Neural progenitor cell (in vitro differentiated cells): ENCODE results near the gene KLHL25. TPM values are rescaled to one million over a fixed set of nuclear protein-coding genes. Genes with fewer than 3 reads are reported as not detected.

Experiments used
- DNase-seq: peaks from one replicate; pipeline ENCODE4 v3.0.0-alpha.2; 2016; ENCODE audit warnings: low spot score
- H2AFZ ChIP-seq: fragments of 200-600 bp; sonication (generic); replicated peaks from 2 replicates; pipeline ENCODE4 v1.6.1; 2016; ENCODE audit warnings: antibody characterized with exemption
- H3F3A ChIP-seq: fragments of 200-600 bp; sonication (generic); 2 replicates; pipeline ENCODE4 v1.6.1; 2016; ENCODE audit warnings: antibody characterized with exemption, low read depth
- H3K27ac ChIP-seq: fragments of 200-600 bp; sonication (generic); 2 replicates; pipeline ENCODE4 v1.5.1; 2016; ENCODE audit warnings: mild to moderate bottlenecking
- H3K27me3 ChIP-seq: fragments of 200-600 bp; sonication (generic); 2 replicates; pipeline ENCODE4 v1.6.1; 2016; ENCODE audit warnings: mild to moderate bottlenecking, moderate library complexity
- H3K36me3 ChIP-seq: fragments of 200-600 bp; sonication (generic); 2 replicates; pipeline ENCODE4 v1.5.1; 2016
- H3K4me1 ChIP-seq: fragments of 200-600 bp; sonication (generic); 2 replicates; pipeline ENCODE4 v1.6.1; 2016; ENCODE audit warnings: mixed run types
- H3K4me2 ChIP-seq: fragments of 200-600 bp; sonication (generic); 2 replicates; pipeline ENCODE4 v1.6.1; 2016
- H3K4me3 ChIP-seq: fragments of 200-600 bp; sonication (generic); 2 replicates; pipeline ENCODE4 v1.5.1; 2016
- H3K79me2 ChIP-seq: fragments of 200-600 bp; sonication (generic); 2 replicates; pipeline ENCODE4 v1.6.1; 2016; ENCODE audit warnings: low read depth
- H3K9ac ChIP-seq: fragments of 200-600 bp; sonication (generic); 2 replicates; pipeline ENCODE4 v1.6.1; 2016
- H3K9me3 ChIP-seq: fragments of 200-600 bp; sonication (generic); 2 replicates; pipeline ENCODE4 v1.5.1; 2016; ENCODE audit warnings: low read depth
- H4K20me1 ChIP-seq: fragments of 200-600 bp; sonication (generic); 2 replicates; pipeline ENCODE4 v1.6.1; 2016; ENCODE audit warnings: low read depth
- H3K27ac Mint-ChIP-seq: 3 replicates; pipeline ENCODE4 v1.8.0; 2021; ENCODE audit warnings: mixed read lengths
- H3K27me3 Mint-ChIP-seq: 2 replicates; pipeline ENCODE4 v1.8.0; 2022; ENCODE audit warnings: low read depth, mild to moderate bottlenecking, inconsistent platforms, moderate library complexity, mixed read lengths; ENCODE audit not compliant: insufficient read depth
- H3K36me3 Mint-ChIP-seq: 3 replicates; pipeline ENCODE4 v1.8.0; 2021; ENCODE audit warnings: mixed read lengths
- H3K4me1 Mint-ChIP-seq: 3 replicates; pipeline ENCODE4 v1.8.0; 2021; ENCODE audit warnings: mixed read lengths
- H3K4me3 Mint-ChIP-seq: 3 replicates; pipeline ENCODE4 v1.8.0; 2021; ENCODE audit warnings: mild to moderate bottlenecking, moderate library complexity, mixed read lengths
- H3K9me3 Mint-ChIP-seq: 3 replicates; pipeline ENCODE4 v1.8.0; 2020; ENCODE audit warnings: mixed read lengths
- CTCF ChIP-seq: fragments of 200-600 bp; sonication (generic); IDR thresholded peaks from 2 replicates; pipeline ENCODE4 v1.5.1; 2017; ENCODE audit warnings: antibody characterized with exemption, mild to moderate bottlenecking
- EZH2 ChIP-seq: fragments of 200-600 bp; sonication (generic); IDR thresholded peaks from 2 replicates; pipeline ENCODE4 v1.6.1; 2017; ENCODE audit warnings: antibody characterized with exemption, mild to moderate bottlenecking, moderate library complexity
- EZH2phosphoT487 ChIP-seq: fragments of 200-600 bp; sonication (generic); IDR thresholded peaks from 2 replicates; pipeline ENCODE4 v1.6.1; 2017; ENCODE audit warnings: antibody characterized with exemption
- total RNA-seq: library from RNA; depleted of rRNA; stranded (reverse); fragments of >200 nt; gene quantifications from 2 replicates; pipeline ENCODE4 v1.2.3, GENCODE V29; 2015; ENCODE audit warnings: low replicate concordance

The KLHL25 gene
- total RNA-seq, 1 donor from 2014 or later = 12.1 TPM

- Mint-ChIP-seq H3K36me3 (peaks cover 35% of the 10 kb centered on the region), H3K4me1 (peaks cover 60% of the 10 kb centered on the region), H3K4me3 (no peak overlapping the region), H3K27ac (no peak overlapping the region), H3K27me3 (peaks cover 8% of the 10 kb centered on the region), H3K9me3 (peaks cover 8% of the 10 kb centered on the region)
- H3K79me2 ChIP-seq = peaks cover 97% of the 10 kb centered on the region
- H3K4me1 ChIP-seq = peaks cover 35% of the 10 kb centered on the region
- H3K9me3 ChIP-seq = no peaks in the 10 kb centered on the region
- H2AFZ ChIP-seq = no peak overlapping the region
- no peaks in the 10 kb centered on the region for H3K36me3 ChIP-seq
- no peak overlapping the region for H3K4me2 ChIP-seq
- no peak overlapping the region for H3K9ac ChIP-seq
- H3F3A ChIP-seq = no peaks in the 10 kb centered on the region
- H3K27ac ChIP-seq = no peak overlapping the region
- H4K20me1 ChIP-seq = peaks cover 83% of the 10 kb centered on the region
- TF ChIP-seq EZH2 (no peak), CTCF (no peak), EZH2phosphoT487 (no peak)
- DNase-seq = no peak
- no peak overlapping the region for H3K4me3 ChIP-seq
- H3K27me3 ChIP-seq = no peaks in the 10 kb centered on the region
Observed at GRCh38 chr15:85781099-85781498, 13.6 kb downstream of the KLHL25 start.

- H3K27me3 ChIP-seq = no peaks in the 10 kb centered on the region
- H3K36me3 Mint-ChIP-seq = peaks cover 36% of the 10 kb centered on the region
- TF ChIP-seq EZH2 (no peak), EZH2phosphoT487 (no peak)
- no peak overlapping the region for H3K27ac Mint-ChIP-seq
- peaks cover 54% of the 10 kb centered on the region for H3K4me1 Mint-ChIP-seq
- H3K9ac ChIP-seq = no peak overlapping the region
- no peaks in the 10 kb centered on the region for H3F3A ChIP-seq
- peaks cover 81% of the 10 kb centered on the region for H4K20me1 ChIP-seq
- peaks cover 99% of the 10 kb centered on the region for H3K79me2 ChIP-seq
- no peak overlapping the region for H3K4me2 ChIP-seq
- H2AFZ ChIP-seq = no peak overlapping the region
- no peak for DNase-seq
- H3K36me3 ChIP-seq = no peaks in the 10 kb centered on the region
- peaks cover 28% of the 10 kb centered on the region for H3K4me1 ChIP-seq
- H3K4me3 ChIP-seq = no peak overlapping the region
- H3K27ac ChIP-seq = no peak overlapping the region
- H3K4me3 Mint-ChIP-seq = no peak overlapping the region
- H3K9me3 Mint-ChIP-seq = peaks cover 9% of the 10 kb centered on the region
- peaks cover 8% of the 10 kb centered on the region for H3K27me3 Mint-ChIP-seq
- H3K9me3 ChIP-seq = no peaks in the 10 kb centered on the region
Observed at GRCh38 chr15:85780225-85780985, 14.3 kb downstream of the KLHL25 start.

GRCh38 chr15:85779249-85779648 is 15.5 kb downstream of the KLHL25 start:
- Histone ChIP-seq H3K4me1 (peaks cover 25% of the 10 kb centered on the region), H3K36me3 (no peaks in the 10 kb centered on the region), H3F3A (no peaks in the 10 kb centered on the region), H3K79me2 (peaks cover 99% of the 10 kb centered on the region), H3K27me3 (no peaks in the 10 kb centered on the region), H4K20me1 (peaks cover 74% of the 10 kb centered on the region), H3K9ac (no peak overlapping the region), H3K27ac (no peak overlapping the region), H3K9me3 (no peaks in the 10 kb centered on the region), H3K4me3 (no peak overlapping the region), H3K4me2 (no peak overlapping the region), H2AFZ (no peak overlapping the region)
- Mint-ChIP-seq H3K27ac (no peak overlapping the region), H3K4me3 (no peak overlapping the region), H3K36me3 (peaks cover 36% of the 10 kb centered on the region), H3K9me3 (peaks cover 11% of the 10 kb centered on the region), H3K4me1 (peaks cover 56% of the 10 kb centered on the region), H3K27me3 (peaks cover 8% of the 10 kb centered on the region)
- no peak for DNase-seq
- TF ChIP-seq EZH2 (no peak), CTCF (no peak), EZH2phosphoT487 (no peak)
